ENCODE results near the gene ARNT2.
"Not testable (repeated sequence)": the region's sequence is repeated elsewhere in the genome, so short reads cannot be mapped to it uniquely, and the experiment has no call there.

ARNT2 gene

DNA sequence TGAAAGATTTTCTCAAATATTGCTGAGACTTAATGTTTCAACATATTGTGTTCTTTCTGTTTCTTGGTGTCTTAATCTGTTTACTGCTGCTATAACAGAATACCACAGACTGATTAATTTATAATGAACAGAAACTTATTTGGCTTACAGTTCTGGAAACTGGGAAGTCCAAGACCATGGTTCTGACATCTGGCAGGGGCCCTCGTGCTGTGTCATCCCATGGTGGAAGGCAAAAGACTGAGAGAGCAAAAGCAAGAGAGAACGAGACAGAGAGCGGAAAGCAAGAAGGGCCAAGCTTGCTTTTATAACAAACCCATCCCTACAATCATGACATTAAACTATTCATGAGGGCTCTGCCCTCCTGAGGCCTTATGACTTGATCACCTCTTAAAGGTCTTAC, 88.7 kb downstream of the ARNT2 start:
- no peak for DNase-seq

DNA sequence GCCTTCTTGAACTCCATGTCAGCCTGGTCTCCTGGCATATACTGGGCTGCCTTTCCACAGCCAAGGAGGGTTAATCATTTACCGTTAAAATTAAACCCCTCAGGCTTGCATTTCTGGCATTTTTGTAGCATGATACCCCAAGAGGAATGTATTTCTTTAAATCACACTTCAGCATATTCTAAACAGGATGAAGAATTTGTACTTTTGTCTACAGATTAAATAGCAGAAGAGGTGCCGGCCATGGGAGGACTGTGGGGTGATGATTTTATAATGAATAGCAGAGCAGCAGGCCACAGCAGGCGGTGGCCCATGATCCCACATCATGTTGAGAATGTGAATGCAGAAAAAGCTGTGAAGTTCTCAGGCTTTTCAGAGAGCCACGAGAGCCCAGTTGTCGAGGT, 90.2 kb downstream of the ARNT2 start:
- DNase-seq = no peak

DNA sequence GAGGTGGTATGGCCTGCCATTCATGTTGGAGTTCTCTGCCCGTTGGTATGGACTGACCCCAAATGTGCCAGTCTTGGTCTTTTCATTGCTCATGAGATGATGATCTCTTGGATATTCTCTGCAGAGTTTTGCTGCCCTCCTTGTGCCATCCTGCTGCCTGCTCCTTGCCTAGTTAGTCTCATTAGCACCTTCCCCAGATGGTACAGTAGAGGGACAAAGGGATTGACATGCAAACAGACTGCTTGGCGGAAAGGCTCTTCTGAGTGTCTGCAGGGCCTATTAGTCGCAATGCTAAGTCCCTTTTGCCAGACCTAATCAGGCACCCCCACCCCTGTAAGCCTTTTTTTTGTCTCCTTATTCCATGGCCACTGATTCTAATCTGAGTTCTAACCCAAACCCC, 90.6 kb downstream of the ARNT2 start:
- DNase-seq = no peak

DNA sequence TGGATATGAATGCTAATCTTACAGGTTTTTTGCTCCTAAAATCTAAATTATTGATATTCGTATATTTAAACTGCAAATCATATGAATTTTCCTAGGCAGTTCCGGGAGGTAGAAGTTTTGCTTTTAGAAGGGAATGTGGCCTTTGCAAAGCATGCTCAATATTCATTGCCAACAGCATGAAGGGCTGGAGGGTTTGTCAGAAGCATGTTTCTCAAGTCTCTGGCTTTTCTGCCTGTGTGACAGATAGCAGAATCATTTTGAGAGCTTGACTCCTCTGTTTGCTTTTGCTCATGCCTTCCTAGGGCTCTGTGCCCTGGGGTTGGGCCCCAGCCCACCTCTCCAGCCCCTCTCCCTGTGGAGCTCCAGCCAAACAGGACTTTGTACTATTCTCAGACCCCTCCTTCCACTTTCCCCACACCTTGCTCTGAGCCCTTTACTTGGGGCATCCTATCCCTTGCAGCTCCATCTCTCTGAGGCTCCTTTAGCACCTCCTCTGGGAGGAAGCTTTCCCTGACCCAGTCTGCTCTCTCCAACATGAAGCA, 91.3 kb downstream of the ARNT2 start:
- DNase-seq = no peak

DNA sequence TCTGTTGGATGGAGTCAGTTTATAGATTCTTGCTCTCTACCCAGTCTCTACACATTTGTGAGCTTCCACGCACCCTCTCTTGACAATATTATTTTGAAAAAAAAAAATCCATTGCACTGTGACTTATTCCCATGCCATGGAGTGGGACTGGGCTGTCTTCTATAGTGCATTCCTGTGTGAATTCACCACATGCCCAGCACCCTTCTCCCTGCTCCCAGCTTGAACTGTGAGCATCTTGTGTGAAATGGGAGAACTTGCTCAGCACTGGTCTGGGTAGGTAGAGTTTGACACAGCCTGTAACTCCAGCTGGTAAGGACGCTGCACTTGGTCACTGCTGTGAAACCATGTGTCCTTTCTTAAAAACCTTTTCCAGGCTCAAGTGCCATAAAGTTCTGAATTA, 91.9 kb downstream of the ARNT2 start:
- DNase-seq = no peak

DNA sequence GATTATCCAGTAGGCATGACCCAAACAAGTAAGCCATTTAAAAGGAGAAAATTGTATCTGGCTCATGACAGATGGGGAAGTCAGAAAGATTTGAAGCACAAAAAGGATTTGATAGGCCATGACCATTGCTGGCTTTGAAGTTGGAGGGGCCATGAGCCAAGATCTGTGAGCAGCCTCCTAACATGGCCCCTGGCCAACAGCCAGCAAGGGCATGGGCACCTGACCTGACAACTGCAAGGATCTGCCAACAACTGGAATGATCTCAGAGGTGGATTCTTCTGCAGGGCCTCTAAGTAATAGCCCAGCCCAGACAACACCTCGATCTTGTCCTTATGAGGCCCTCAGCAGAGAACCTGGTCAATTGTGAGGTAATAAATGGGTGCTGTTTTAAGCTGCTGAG, 93.0 kb downstream of the ARNT2 start:
- DNase-seq = no peak

DNA sequence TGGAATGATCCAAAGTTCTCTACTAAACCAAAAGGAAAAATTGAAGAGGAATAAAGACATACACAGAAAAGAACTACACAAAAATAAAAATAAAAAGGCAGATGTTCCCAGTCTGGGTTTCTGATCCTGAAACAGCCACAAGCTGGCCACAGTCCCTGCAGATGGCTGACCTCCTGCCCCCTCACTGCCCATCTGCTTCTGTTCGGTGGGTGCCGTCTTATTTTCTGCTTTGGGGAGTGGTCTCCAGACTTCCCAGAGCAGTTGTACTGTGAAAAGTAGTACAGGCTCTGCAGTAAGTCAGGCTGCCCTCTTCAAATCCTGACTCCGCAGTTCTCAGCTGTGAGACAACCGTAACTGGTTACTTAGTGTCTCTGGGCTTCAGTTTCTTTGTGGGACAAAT, 94.5 kb downstream of the ARNT2 start:
- DNase-seq = no peak

DNA sequence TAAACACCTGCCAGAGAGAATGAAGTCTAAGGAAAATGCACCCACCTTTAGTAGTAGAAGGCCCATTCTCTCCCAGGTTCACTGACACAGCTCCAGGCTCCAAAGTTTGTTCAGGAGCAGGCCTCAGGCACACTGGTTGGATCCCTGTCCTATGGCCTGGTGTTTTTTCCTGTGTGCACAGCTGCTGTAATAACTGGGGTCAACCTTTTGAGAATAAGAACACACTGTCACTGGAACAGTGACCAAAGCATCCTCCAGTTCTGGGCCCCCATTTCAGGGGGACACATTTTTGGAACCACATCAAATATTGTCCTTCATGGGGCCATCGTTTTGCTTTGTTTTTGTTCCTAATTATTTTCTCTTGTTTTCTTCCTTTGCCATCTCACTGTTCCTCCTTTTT, 95.8 kb downstream of the ARNT2 start:
- no peak for DNase-seq

DNA sequence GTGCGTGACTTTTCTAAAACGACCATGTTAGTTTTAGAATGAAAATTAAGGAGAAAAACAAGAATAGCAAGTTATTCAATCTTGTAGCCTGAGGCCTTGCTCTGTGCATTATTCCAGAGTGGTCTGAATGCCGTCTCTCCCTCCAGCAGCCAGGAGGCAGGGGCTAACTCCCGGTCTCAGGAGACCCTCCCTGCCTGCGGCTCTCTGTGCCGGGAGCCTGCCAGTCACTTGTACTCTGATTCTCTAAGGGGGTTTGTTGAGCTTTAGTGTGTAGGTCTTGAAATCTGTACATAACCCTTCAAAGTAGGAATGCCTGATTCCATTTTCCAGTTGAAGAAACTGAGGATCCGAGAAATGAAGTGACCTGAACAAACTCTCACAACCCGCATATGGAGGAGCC, 97.3 kb downstream of the ARNT2 start:
- no peak for DNase-seq

DNA sequence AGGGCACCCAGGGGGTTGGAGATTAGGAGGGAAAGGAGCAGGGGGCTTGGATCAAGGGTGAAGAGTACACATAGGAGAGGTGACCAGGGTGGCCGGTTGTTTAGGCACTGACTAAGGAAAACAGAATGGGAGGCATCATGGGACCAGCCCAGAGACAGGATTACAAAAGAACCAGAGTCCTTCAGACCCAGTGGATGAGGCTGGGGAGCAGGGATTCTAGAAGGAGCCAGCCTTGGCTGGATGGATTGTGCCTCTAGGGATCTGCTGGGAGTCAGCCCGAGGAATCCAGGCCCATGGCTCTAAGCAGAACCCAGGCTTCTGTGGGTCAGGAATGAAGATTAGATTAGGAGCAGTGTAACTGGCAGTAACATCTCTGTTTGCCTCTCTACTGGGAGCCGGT, 98.6 kb downstream of the ARNT2 start:
- no peak for DNase-seq

DNA sequence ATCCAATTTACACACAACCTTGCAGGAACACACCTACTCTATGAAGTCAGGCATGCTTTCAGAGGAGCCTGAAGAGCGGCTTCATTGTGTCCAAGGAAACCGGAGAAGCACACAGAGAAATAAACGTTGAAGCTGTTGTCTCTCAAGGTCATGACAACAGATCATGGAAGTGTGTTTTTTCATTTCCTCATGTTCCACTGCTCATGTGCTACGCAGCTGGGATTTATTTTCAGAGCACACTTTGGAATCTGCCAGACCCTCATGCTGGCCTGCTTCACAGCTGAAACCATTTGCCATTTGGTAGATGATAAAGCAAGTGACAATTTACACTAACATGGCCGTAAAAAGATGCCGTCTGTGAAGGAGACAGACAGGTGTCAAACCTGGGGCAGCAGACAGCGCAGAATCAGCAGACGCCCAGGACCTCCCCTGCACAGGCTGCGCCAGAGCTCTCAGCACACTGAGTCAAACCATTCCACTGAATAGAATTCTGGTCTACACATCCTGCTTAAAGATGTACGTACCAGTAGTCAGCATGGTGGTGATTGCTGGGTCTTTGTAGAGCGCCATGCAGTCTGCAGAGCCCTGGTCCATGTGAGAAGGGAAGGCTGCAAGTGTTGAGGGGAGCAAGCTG, 99.3 kb downstream of the ARNT2 start:
- no peak for DNase-seq

DNA sequence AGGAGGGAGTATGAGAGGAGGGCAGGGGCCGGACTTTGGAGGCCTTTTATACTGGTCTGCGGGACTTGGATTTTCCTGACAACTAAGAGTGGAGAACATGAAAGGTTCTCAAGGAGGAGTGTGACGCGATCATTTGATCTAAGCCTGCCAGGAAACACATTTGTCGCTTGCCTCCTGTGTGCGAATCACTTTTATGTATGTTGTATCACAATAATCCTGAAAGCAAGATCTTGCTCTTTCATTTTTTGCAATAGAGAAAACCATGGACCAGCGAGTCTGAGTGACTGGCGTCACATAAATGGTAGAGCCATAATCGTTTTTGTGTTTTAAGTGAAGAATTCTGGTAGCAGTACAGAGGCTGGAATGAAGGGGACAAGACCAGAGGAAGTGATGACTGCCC, 100.7 kb downstream of the ARNT2 start:
- no peak for DNase-seq

DNA sequence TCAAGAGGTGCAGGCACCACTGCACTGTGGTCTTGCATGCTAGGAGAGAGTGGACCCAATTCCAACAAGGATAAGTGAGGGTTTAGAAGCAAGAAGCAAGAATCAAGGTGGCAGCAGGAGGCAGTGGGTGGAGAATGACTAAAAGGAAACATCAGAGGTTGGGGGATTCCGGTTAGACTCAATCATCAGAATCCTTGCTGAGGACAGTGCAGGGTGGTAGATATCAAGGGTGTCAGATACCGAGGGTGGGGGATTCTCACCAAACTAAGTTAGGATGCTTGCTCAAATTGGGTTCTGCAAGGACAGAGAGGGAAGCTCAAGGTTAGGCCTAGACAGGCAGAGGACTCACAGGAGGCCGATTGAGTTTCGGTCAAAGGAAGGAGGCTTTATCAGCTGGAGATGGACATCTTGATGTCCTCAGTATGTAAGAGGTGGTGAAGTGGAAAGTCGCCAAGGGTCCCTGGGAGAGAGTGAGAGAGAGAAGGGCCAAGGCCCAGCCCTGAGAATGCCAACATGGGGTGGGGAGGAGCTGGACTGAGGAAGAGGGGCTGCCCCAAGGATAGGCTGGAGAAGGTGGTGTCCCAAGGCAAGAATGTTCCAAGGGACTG, 102.2 kb downstream of the ARNT2 start:
- DNase-seq = no peak

DNA sequence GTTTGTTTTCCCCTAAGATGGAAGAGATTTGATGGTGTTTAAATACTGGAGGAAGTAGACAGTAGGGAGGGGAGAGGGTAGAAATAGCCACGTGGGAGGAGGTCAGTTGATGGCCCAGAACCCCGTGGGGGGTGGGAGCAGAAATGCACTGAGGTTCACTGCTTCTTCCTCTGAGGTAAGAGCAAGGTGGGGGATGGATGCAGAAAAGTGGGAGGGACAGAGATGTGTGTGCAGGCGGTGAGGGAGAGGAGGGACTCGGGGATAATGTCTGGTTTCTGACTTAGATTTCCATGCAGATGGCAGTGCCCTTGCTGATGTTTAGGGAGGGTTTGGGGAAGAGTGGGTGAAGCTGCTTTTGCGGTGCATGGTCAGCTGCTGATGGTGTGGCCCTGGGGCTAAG, 102.9 kb downstream of the ARNT2 start:
- no peak for DNase-seq

DNA sequence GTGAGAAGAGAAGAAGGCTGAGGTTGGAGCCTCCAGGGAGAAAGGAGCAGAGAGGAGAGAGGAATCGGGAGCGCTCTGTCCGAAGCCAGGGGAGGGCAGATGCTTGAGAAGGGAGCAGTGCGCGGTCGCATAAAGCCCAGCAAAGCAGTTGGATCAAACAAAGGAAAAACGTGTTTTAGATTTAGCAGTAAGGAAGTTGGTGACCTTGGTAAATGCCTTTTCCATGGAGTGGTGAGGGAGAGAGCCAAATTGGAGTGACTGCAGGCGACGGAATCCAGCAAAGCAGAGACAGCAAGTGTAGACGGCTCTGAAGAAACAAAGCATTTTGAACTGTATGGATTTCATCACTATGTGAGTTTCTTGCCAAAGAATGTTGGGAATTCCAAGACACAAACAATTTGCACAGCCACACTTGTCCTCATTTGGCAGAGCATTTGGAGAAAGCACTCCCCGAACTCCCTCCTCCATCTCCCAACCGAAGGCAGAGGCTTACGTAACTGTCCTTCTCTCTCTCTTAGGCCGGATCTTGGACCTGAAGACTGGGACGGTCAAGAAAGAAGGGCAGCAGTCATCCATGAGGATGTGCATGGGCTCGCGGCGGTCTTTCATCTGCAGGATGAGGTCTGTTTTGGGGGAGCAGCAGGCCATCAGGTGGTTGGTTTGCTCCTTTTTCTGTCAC, 103.6 kb downstream of the ARNT2 start:
- DNase-seq = no peak

DNA sequence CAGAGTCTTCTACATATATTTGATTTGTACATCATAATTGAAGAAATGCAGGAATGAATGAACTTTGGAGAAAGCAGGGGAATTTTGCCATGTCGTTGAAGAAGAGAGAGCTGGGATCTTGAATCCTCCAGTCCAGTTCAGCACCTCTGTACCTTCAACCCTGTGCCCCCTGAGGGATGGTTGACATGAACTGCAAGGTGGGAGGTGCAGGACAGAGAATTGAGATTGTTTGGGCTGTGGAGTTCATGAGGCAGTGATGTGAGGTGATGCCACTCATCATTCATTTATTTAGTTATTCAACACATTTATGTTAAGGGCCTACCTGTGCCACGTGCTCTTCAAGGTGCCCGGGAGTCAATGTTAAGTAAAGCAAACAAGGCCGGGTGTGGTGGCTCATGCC, 104.6 kb downstream of the ARNT2 start:
- no peak for DNase-seq

DNA sequence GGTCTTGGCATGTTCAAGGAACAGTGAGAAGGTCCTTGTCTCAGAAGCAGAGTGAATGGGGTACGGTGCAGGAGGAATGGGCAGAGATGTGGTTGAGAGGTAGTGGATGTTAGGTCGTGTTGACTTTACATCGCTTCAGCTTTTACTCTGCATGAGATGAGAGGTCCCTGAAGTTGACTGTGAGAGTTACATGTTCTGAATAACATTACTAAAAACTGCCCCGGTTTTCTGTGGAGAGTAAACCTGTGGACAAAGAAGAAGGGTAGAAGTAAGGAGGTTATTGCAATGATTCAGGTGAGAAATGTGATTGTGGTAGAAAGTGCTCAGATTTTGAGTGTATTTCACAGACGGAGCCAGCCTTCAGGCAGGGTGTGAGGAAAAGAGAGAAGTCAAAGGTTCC, 105.6 kb downstream of the ARNT2 start:
- DNase-seq = no peak

DNA sequence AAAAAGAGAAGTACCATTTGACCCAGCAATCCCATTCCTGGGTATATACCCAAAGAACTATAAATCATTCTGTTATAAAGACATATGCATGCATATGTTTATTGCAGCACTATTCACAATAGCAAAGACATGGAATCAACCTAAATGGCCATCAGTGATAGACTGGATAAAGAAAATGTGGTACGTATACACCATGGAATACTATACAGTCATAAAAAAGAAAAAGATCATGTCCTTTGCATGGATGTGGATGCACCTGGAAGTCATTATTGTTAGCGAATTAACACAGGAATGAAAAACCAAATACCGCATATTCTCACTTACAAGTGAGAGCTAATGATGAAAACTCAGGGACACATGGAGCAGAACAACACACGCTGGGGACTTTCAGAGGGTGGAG, 106.8 kb downstream of the ARNT2 start:
- DNase-seq = not testable (repeated sequence)

DNA sequence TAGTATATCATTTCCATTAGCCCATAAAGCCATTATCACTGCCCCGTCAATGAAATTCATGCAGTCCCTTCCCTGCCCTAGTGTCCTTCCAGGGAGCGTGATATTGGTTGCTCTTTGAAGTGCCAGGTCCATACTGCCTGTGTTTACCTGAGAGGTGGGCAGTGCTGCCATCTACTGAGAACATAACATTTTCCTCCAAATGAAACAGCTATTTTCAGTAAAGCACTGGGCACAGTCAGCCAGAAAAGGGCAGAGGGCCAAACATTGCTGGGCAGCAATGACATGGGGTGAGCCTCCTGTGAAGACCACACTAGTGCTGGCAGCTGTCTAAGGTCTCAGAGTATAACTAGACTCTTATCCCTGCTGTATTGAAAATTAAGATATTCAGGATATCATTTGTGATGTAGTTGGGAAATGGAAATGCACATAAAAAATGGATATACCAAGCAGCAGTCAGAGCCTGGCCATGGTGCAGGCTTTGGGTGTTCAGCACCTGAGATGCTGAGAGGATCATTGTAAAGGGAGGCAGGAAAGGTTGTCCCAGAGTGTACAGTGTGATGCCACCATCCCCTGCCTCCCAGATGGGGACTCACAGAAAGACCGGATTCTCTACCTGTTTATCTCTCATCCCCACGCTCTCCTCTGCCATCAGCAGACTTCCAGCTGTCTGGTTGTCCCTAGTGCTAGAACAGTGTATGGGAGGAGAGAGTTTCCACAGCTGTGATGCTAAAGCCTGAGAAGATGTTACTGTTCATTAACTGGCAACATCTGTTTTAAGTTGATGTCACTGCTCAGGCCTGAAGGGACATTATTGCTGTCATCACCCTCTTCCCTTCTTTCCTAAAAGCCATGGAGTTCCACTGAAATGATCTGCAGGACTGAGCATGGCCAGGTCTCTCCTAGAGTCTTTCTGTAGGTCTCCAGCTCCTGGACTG, 108.8 kb downstream of the ARNT2 start:
- no peak for DNase-seq

DNA sequence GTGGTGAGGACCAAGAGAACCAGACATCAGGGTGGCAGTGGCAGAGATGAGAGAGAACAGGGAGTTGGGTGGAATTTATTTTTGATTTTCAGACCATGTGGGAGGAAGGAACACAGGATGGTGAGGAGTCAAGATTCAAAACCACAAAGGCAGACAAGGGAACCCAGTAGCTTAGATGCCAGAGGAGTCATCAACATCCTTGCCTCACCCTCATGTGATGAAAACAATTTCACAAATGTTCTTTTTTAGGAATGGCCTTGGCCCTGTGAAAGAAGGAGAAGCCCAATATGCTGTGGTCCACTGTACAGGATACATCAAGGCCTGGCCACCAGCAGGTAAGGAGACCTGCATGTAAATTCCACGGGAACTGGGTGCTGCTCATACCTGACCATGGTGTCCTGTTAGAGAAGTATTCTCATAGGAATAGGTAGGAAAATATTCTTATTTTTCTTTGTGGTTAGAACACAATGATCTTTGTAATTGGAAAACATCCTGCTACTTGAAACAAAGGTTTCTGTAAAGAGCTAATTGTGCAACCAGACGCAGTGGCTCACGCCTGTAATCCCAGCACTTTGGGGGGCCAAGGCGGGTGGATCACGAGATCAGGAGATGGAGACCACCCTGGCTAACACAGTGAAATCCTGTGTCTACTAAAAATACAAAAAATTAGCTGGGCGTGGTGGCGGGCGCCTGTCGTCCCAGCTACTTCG, 110.0 kb downstream of the ARNT2 start:
- DNase-seq = no peak

DNA sequence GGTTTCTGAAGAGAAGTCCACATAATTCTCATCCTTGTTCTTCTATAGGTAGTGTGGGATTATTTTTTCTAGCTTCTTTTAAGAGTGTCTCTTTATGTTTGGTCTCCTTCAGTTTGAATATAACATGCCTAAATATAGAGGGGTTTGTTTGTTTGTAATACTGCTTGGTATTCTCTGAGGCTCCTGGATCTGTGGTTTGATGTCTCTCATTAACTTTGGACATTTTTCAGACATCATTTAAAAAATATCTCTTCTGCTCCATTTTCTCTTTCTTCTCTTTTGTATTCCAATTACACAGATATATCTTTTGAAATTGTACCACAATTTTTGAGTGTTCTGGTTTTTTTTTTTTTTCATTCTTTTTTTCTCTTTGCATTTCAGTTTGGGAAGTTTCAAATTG, 113.1 kb downstream of the ARNT2 start:
- DNase-seq = no peak

DNA sequence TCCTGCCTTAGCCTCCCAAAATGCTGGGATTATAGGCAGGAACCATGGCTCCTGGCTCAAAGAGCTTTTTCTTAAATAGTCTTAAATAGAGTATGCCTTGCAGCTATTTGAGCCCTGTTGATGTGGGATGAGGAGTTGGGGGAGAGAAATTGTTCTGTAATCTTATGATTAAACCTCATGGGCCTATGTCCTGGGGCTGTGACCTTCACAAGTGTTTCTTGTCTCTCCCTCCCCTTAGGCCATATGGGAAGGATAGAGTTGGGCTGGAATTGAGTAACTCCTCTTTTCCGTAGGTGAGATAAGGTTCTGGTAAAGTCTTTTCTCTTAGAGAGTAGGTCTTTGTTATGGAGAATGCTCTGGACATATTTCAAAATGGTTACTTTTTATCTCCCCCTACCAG, 114.3 kb downstream of the ARNT2 start:
- DNase-seq = no peak

DNA sequence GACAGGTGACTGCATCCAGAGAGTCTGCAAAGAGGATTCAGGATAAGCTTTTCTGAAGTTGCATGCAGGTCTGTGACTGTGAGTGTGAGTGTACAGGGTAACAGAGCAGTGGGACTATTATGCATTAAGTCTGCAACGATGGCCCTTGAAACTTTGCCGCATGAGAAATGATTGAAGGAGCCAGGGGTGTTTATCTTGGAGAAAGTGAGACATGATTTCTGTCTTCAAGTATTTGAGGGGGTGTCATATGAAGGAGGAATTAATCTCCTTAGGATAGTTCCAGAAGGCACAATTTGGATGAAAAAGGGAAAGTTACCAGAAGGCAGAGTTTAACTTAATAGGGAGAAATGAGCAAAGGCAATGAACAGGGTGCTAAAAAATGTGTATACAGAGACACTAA, 119.6 kb downstream of the ARNT2 start:
- no peak for DNase-seq
